HCT116 (cell line): Measurements from ENCODE around the gene KSR1. TPM values are rescaled to one million over a fixed set of nuclear protein-coding genes. Genes with fewer than 3 reads are reported as not detected.

Experiments used
- ATAC-seq: fragments of 200-7000 bp; cut with Tn5 transposase; 2 replicates; pipeline ENCODE4 v1.9.1; 2020; ENCODE audit warnings: mild to moderate bottlenecking, moderate library complexity
- BruUV-seq: library from RNA; stranded (reverse); fragments of 400-500 nt; replicated peaks from 2 replicates; lab custom pipeline; 2021; lab: Mats Ljungman, UMichigan
- CTCF ChIA-PET: fragments of 300-600 bp; sonication (Branson Sonifier 250); formaldehyde crosslinking; loops from one replicate; lab custom pipeline; 2021; ENCODE audit warnings: antibody characterized with exemption; lab: Charles Lee
- POLR2A ChIA-PET: fragments of 300-600, 350-600 bp; sonication (Branson Sonifier 250); formaldehyde crosslinking; loops from one replicate; lab custom pipeline; 2021; ENCODE audit warnings: antibody characterized with exemption; lab: Charles Lee
- RAD21 ChIA-PET, 2 experiments: fragments of 300-600 bp; sonication (Branson Sonifier 250); formaldehyde crosslinking; loops; one replicate each; lab custom pipeline; 2023; ENCODE audit warnings: low total read pairs in 2 of 2; ENCODE audit not compliant: uncharacterized antibody in 2 of 2, unreplicated experiment in 2 of 2, low non-redundant PET in 1 of 2; lab: Charles Lee
- DNase-seq: peaks from one replicate; pipeline ENCODE4 v3.0.0-alpha.2; 2010; ENCODE audit warnings: low read depth, low spot score
- H2AFZ ChIP-seq: fragments of 200-600 bp; shearing (Covaris generic), sonication (generic); 2 replicates; pipeline ENCODE4 v1.6.1; 2017; ENCODE audit warnings: low read depth, mixed run types, mixed read lengths, antibody characterized with exemption, low read length; ENCODE audit not compliant: poor library complexity, severe bottlenecking
- H3K27ac ChIP-seq: 2 replicates; pipeline ENCODE4 v1.5.1; 2012; ENCODE audit warnings: low read depth, low read length
- H3K27me3 ChIP-seq: fragments of 200-600 bp; sonication (generic); 2 replicates; pipeline ENCODE4 v1.6.1; 2016; ENCODE audit warnings: mixed run types, low read length, mixed read lengths; ENCODE audit not compliant: insufficient read depth
- H3K36me3 ChIP-seq, 2 experiments: fragments of 200-500 bp in 1 of 2; fragments of 200-600 bp in 1 of 2; sonication (Bioruptor generic) in 1 of 2; sonication (generic) in 1 of 2; 2 replicates each; pipeline versions ENCODE4 v1.5.1 to v1.6.1; 2014 to 2016; ENCODE audit warnings: low read length in 2 of 2, inconsistent platforms in 1 of 2, mixed read lengths in 1 of 2, mixed run types in 1 of 2; ENCODE audit not compliant: insufficient read depth in 2 of 2, control insufficient read depth in 1 of 2
- H3K4me1 ChIP-seq, 2 experiments: fragments of 200-600 bp in 1 of 2; sonication (generic) in 1 of 2; 2 replicates each; pipeline versions ENCODE4 v1.5.1 to v1.6.1; 2012 to 2017; ENCODE audit warnings: low read length in 2 of 2, inconsistent platforms in 1 of 2, mild to moderate bottlenecking in 1 of 2, mixed read lengths in 1 of 2, mixed run types in 1 of 2, moderate library complexity in 1 of 2; ENCODE audit not compliant: insufficient read depth in 2 of 2, control insufficient read depth in 1 of 2
- H3K4me2 ChIP-seq: fragments of 200-600 bp; sonication (generic); 2 replicates; pipeline ENCODE4 v1.6.1; 2017; ENCODE audit warnings: mixed run types, low read length, mixed read lengths
- H3K4me3 ChIP-seq, 2 experiments: fragments of 200-600 bp in 1 of 2; sonication (generic) in 1 of 2; replicated peaks in 1 of 2; 2 replicates each; pipeline ENCODE4 v1.5.1; 2011 to 2016; ENCODE audit warnings: low read length in 2 of 2, control low read depth in 1 of 2, low read depth in 1 of 2, mild to moderate bottlenecking in 1 of 2, mixed read lengths in 1 of 2, mixed run types in 1 of 2
- H3K79me2 ChIP-seq: fragments of 200-600 bp; sonication (generic); 2 replicates; pipeline ENCODE4 v1.6.1; 2017; ENCODE audit warnings: mild to moderate bottlenecking, mixed run types, low read length, moderate library complexity, mixed read lengths; ENCODE audit not compliant: insufficient read depth
- H3K9ac ChIP-seq: fragments of 200-600 bp; sonication (generic); 2 replicates; pipeline ENCODE4 v1.6.1; 2016; ENCODE audit warnings: low read length, mixed read lengths
- H3K9me2 ChIP-seq: fragments of 200-600 bp; sonication (generic), shearing (Covaris generic); 2 replicates; pipeline ENCODE4 v1.6.1; 2017; ENCODE audit warnings: mixed run types, mild to moderate bottlenecking, moderate library complexity; ENCODE audit not compliant: insufficient read depth
- H3K9me3 ChIP-seq, 2 experiments: fragments of 200-500 bp in 1 of 2; fragments of 200-600 bp in 1 of 2; sonication (Bioruptor generic) in 1 of 2; sonication (generic) in 1 of 2; 2 replicates each; pipeline ENCODE4 v1.6.1; 2014 to 2017; ENCODE audit warnings: low read length in 2 of 2, mixed read lengths in 2 of 2, inconsistent platforms in 1 of 2, low read depth in 1 of 2, mild to moderate bottlenecking in 1 of 2, mixed run types in 1 of 2, moderate library complexity in 1 of 2; ENCODE audit not compliant: control insufficient read depth in 1 of 2, insufficient read depth in 1 of 2
- H4K20me1 ChIP-seq: fragments of 200-600 bp; sonication (generic), shearing (Covaris generic); 2 replicates; pipeline ENCODE4 v1.6.1; 2017; ENCODE audit warnings: mixed run types, mild to moderate bottlenecking, moderate library complexity; ENCODE audit not compliant: insufficient read depth
- CBX3 ChIP-seq: IDR thresholded peaks from 2 replicates; pipeline ENCODE4 v1.6.1; 2012; ENCODE audit warnings: low read depth
- CEBPB ChIP-seq: IDR thresholded peaks from 2 replicates; pipeline ENCODE4 v1.6.1; 2012; ENCODE audit warnings: low read depth
- EZH2 ChIP-seq: fragments of 200-600 bp; sonication (generic); IDR thresholded peaks from 2 replicates; pipeline ENCODE4 v1.6.1; 2017; ENCODE audit warnings: antibody characterized with exemption, mixed run types
- EZH2phosphoT487 ChIP-seq: fragments of 200-600 bp; IDR thresholded peaks from 2 replicates; pipeline ENCODE4 v1.6.1; 2018; ENCODE audit warnings: antibody characterized with exemption, borderline replicate concordance
- FOSL1 ChIP-seq: IDR thresholded peaks from 2 replicates; pipeline ENCODE4 v1.6.1; 2012; ENCODE audit warnings: low read depth
- JUND ChIP-seq: IDR thresholded peaks from 2 replicates; pipeline ENCODE4 v1.6.1; 2012
- POLR2AphosphoS5 ChIP-seq: IDR thresholded peaks from 2 replicates; pipeline ENCODE4 v1.6.1; 2011; ENCODE audit warnings: mild to moderate bottlenecking, low read depth, low read length, moderate library complexity
- SIN3A ChIP-seq: IDR thresholded peaks from 2 replicates; pipeline ENCODE4 v1.6.1; 2012; ENCODE audit warnings: low read depth
- ZFX ChIP-seq: fragments of 450-650 bp; IDR thresholded peaks from 2 replicates; pipeline ENCODE4 v1.6.1; 2017
- intact Hi-C: fragments of 100-400 bp; cut with micrococcal nuclease; formaldehyde crosslinking; loops from 2 replicates; pipeline ENCODE4 v1.10.0; 2022
- total RNA-seq: library from RNA; stranded (reverse); gene quantifications from one replicate; pipeline ENCODE4 v1.2.1, GENCODE V29; 2021; ENCODE audit not compliant: unreplicated experiment
- TF ChIP-seq, protein P1 (sequence below), 3 experiments: fragments of 200-600 bp in 1 of 3; sonication (generic) in 1 of 3; IDR thresholded peaks in 2 of 3; conservative IDR thresholded peaks in 1 of 3; 2 replicates each; pipeline ENCODE4 v1.5.1; 2012 to 2017; ENCODE audit warnings: low read depth in 2 of 3, low read length in 2 of 3, antibody characterized with exemption in 1 of 3, borderline replicate concordance in 1 of 3, control low read depth in 1 of 3, mild to moderate bottlenecking in 1 of 3, mixed read lengths in 1 of 3, mixed run types in 1 of 3, moderate library complexity in 1 of 3; ENCODE audit not compliant: insufficient read depth in 1 of 3

The KSR1 gene
- total RNA-seq, 1 experiment from 2014 or later = 16.5 TPM

- ChIA-PET RAD21 (no interaction called here), CTCF (no interaction called here), POLR2A (no interaction called here)
- peaks cover 4 to 9% of the 10 kb centered on the region in 2 experiments; a peak in 2 of 4 replicates for H3K4me1 ChIP-seq
- H3K27ac ChIP-seq = no peak overlapping the region
- no peak for DNase-seq
- H2AFZ ChIP-seq = no peak overlapping the region
- H3K9me2 ChIP-seq = no peaks in the 10 kb centered on the region
- no peaks in the 10 kb centered on the region for H3K9me3 ChIP-seq
- no TSS peak for BruUV-seq
- no peak for ATAC-seq
- no peaks in the 10 kb centered on the region for H3K36me3 ChIP-seq
- no peaks in the 10 kb centered on the region for H3K27me3 ChIP-seq
- H3K4me2 ChIP-seq = no peak overlapping the region
- no peak overlapping the region for H3K4me3 ChIP-seq
- TF ChIP-seq CBX3 (no peak), ZFX (no peak), CEBPB (no peak), POLR2AphosphoS5 (no peak), SIN3A (no peak), EZH2 (no peak), FOSL1 (no peak), EZH2phosphoT487 (no peak), JUND (no peak)
- TF ChIP-seq, protein P1, sequence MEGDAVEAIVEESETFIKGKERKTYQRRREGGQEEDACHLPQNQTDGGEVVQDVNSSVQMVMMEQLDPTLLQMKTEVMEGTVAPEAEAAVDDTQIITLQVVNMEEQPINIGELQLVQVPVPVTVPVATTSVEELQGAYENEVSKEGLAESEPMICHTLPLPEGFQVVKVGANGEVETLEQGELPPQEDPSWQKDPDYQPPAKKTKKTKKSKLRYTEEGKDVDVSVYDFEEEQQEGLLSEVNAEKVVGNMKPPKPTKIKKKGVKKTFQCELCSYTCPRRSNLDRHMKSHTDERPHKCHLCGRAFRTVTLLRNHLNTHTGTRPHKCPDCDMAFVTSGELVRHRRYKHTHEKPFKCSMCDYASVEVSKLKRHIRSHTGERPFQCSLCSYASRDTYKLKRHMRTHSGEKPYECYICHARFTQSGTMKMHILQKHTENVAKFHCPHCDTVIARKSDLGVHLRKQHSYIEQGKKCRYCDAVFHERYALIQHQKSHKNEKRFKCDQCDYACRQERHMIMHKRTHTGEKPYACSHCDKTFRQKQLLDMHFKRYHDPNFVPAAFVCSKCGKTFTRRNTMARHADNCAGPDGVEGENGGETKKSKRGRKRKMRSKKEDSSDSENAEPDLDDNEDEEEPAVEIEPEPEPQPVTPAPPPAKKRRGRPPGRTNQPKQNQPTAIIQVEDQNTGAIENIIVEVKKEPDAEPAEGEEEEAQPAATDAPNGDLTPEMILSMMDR (IDR thresholded peaks at IDR 0.05 in 2 of 3, conservative IDR thresholded peaks at IDR 0.05 in 1 of 3; ENCODE audit: borderline replicate concordance in 1 of 3, insufficient read depth in 1 of 3, low read depth in 2 of 3, low read length in 2 of 3) = no peak
- intact Hi-C loops = no loop called here
- H3K79me2 ChIP-seq = no peaks in the 10 kb centered on the region
- H4K20me1 ChIP-seq = no peaks in the 10 kb centered on the region
- H3K9ac ChIP-seq = no peak overlapping the region
Observed at GRCh38 chr17:27633312-27634025, 177.2 kb downstream of the KSR1 start.
